ENCODE measurements around the gene SLC25A44.

Gene SLC25A44

DNA sequence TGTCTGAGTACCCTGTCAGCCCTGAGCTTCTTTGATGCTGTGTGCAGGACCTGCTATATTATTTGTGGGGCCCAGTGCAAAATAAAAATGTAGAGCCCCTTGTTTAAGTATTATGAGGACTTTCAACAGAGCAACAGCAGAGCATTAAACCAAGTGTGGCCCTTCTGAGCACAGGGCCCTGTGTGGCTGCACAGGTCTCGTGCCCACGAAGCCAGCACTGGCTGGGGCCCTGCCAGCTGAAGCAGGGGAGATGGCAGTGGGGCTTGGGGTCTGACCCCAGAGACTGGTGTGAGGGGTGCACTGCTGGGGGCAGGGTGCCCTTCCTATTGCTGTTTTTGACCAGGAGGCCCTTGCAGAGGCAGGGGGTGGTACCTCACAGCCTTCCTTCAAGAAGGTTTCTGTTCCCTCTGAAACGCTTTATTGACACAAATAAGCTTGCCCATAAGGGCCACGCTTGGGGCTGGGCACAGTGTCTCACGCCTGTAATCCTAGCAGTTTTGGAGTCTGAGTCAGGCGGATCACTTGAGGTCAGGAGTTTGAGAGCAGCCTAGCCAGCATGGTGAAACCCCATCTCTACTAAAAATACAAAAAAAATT is 42.7 kb upstream of the SLC25A44 start:
- H2AFZ ChIP-seq (ENCODE audit: low read depth) = no peak overlapping the region
- H4K20me1 ChIP-seq (ENCODE audit: insufficient read depth) = no peaks in the 10 kb centered on the region
- no peak overlapping the region for H3K9ac ChIP-seq
- H3K79me2 ChIP-seq (ENCODE audit: insufficient read depth, low read depth) = no peaks in the 10 kb centered on the region
- TF ChIP-seq, protein P1, sequence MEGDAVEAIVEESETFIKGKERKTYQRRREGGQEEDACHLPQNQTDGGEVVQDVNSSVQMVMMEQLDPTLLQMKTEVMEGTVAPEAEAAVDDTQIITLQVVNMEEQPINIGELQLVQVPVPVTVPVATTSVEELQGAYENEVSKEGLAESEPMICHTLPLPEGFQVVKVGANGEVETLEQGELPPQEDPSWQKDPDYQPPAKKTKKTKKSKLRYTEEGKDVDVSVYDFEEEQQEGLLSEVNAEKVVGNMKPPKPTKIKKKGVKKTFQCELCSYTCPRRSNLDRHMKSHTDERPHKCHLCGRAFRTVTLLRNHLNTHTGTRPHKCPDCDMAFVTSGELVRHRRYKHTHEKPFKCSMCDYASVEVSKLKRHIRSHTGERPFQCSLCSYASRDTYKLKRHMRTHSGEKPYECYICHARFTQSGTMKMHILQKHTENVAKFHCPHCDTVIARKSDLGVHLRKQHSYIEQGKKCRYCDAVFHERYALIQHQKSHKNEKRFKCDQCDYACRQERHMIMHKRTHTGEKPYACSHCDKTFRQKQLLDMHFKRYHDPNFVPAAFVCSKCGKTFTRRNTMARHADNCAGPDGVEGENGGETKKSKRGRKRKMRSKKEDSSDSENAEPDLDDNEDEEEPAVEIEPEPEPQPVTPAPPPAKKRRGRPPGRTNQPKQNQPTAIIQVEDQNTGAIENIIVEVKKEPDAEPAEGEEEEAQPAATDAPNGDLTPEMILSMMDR (conservative IDR thresholded peaks at IDR 0.05; ENCODE audit: low read depth, low read length) = no peak
- H3K4me2 ChIP-seq = no peak overlapping the region
- no peak overlapping the region for H3K4me3 ChIP-seq (IDR thresholded peaks at IDR 0.05; ENCODE audit: insufficient read depth, low read depth, low read length)
- no peaks in the 10 kb centered on the region for H3K36me3 ChIP-seq (ENCODE audit: insufficient read depth)
- H3K27ac ChIP-seq = no peak overlapping the region
- H3K27me3 ChIP-seq (ENCODE audit: insufficient read depth, low read depth) = peaks cover 10% of the 10 kb centered on the region; the same call in 1 of the 2 replicates
- H3K4me1 ChIP-seq (ENCODE audit: low read depth, poor library complexity, severe bottlenecking) = peaks cover 16% of the 10 kb centered on the region

DNA sequence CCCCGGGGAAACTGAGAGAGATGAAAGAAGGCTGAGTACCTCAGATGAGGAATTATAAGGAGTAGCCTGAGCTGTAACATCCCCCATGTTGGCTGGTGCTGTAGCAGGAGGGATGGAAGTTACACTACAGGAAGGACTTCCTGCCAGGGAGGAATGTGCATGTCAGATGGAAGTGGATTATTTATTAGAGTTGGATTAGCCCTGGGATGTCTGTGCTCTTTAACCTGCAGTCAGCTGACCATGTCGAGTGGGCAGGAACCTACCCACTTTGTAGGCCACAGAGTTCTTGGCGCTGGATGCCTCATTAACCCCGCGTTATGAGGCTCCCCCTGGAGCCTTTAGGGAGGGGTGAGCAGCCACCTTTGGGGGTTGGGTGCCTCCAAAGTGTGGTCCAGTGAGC is 41.3 kb upstream of the SLC25A44 start:
- no peaks in the 10 kb centered on the region for H4K20me1 ChIP-seq (ENCODE audit: insufficient read depth)
- H3K4me2 ChIP-seq = no peak overlapping the region
- no peaks in the 10 kb centered on the region for H3K36me3 ChIP-seq (ENCODE audit: insufficient read depth)
- peaks cover 9% of the 10 kb centered on the region; the same call in 1 of the 2 replicates for H3K27me3 ChIP-seq (ENCODE audit: insufficient read depth, low read depth)
- peaks cover 9% of the 10 kb centered on the region for H3K4me1 ChIP-seq (ENCODE audit: low read depth, poor library complexity, severe bottlenecking)
- H3K79me2 ChIP-seq (ENCODE audit: insufficient read depth, low read depth) = no peaks in the 10 kb centered on the region
- no peak overlapping the region for H3K27ac ChIP-seq
- no peak overlapping the region for H3K9ac ChIP-seq
- H2AFZ ChIP-seq (ENCODE audit: low read depth) = no peak overlapping the region
- TF ChIP-seq, protein P1 (conservative IDR thresholded peaks at IDR 0.05; ENCODE audit: low read depth, low read length) = no peak
- no peak overlapping the region for H3K4me3 ChIP-seq (IDR thresholded peaks at IDR 0.05; ENCODE audit: insufficient read depth, low read depth, low read length)

DNA sequence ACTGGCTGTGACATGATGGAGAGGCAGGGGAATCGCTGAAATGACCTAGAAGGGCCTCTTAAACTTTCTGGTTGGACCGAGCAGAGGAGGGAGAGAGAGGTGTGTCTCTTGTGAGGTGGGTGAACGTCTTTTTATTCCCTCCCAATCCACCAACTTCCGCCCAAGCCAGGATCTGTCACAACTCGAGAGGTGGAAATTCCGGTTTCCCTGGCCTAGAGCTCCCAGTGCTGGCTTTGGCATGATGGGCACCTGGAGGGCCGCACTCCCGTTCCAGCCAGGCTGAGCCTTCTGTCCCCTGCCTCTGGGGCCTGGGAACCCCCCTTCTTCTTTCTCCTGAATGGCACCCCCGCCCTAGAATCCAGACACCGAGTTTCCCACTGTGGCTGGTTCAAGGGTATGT is 40.5 kb upstream of the SLC25A44 start, which contains the start of gene SEMA4A:
TSS of gene SEMA4A (plus strand) at position 224 of the 400 bp plus-strand sequence. CDS start 994 bp downstream, outside the sequence.
- Histone ChIP-seq H3K36me3 (ENCODE audit: insufficient read depth) (no peaks in the 10 kb centered on the region), H3K27ac (no peak within 1 kb of the TSS), H3K9ac (no peak within 1 kb of the TSS), H3K4me1 (ENCODE audit: low read depth, poor library complexity, severe bottlenecking) (peaks cover 9% of the 10 kb centered on the region), H3K4me2 (no peak within 1 kb of the TSS), H3K4me3 (IDR thresholded peaks at IDR 0.05; ENCODE audit: insufficient read depth, low read depth, low read length) (no peak within 1 kb of the TSS), H3K79me2 (ENCODE audit: insufficient read depth, low read depth) (no peaks in the 10 kb centered on the region), H3K27me3 (ENCODE audit: insufficient read depth, low read depth) (peaks cover 2% of the 10 kb centered on the region; the same call in 1 of the 2 replicates), H4K20me1 (ENCODE audit: insufficient read depth) (no peaks in the 10 kb centered on the region), H2AFZ (ENCODE audit: low read depth) (no peak within 1 kb of the TSS)
- TF ChIP-seq, protein P1 (conservative IDR thresholded peaks at IDR 0.05; ENCODE audit: low read depth, low read length) = no peak

DNA sequence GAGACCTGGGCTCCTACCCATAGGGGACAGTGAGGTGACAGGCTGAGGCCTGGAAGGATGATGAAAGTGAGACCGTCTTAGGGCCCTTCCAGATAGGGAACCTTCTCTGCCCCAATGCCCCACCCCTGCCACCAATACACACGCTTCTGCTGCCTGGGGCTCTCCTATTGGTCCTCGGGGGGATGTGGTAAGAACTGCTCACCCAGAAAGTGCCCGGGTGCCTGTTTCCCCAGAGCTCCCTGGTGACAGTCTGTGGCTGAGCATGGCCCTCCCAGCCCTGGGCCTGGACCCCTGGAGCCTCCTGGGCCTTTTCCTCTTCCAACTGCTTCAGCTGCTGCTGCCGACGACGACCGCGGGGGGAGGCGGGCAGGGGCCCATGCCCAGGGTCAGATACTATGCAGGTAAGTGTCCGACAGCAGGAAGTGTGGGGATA is 39.6 kb upstream of the SLC25A44 start:
- no peaks in the 10 kb centered on the region for H3K36me3 ChIP-seq (ENCODE audit: insufficient read depth)
- TF ChIP-seq, protein P1 (conservative IDR thresholded peaks at IDR 0.05; ENCODE audit: low read depth, low read length) = no peak
- H2AFZ ChIP-seq (ENCODE audit: low read depth) = no peak overlapping the region
- no peak overlapping the region for H3K9ac ChIP-seq
- H4K20me1 ChIP-seq (ENCODE audit: insufficient read depth) = no peaks in the 10 kb centered on the region
- no peaks in the 10 kb centered on the region for H3K79me2 ChIP-seq (ENCODE audit: insufficient read depth, low read depth)
- H3K27ac ChIP-seq = no peak overlapping the region
- H3K27me3 ChIP-seq (ENCODE audit: insufficient read depth, low read depth) = no peaks in the 10 kb centered on the region
- H3K4me3 ChIP-seq (IDR thresholded peaks at IDR 0.05; ENCODE audit: insufficient read depth, low read depth, low read length) = no peak overlapping the region
- peaks cover 9% of the 10 kb centered on the region for H3K4me1 ChIP-seq (ENCODE audit: low read depth, poor library complexity, severe bottlenecking)
- no peak overlapping the region for H3K4me2 ChIP-seq

Data from KMS-11 (cell line).